HFFc6 (cell line): ENCODE data around the gene GJD3. TPM values are rescaled to one million over a fixed set of nuclear protein-coding genes. Genes with fewer than 3 reads are reported as not detected.

Experiments
- DNase-seq: peaks from one replicate; pipeline ENCODE4 v3.0.0-alpha.2; 2018
- H3K27ac Mint-ChIP-seq: 2 replicates; pipeline ENCODE4 v1.8.0; 2020; ENCODE audit warnings: mild to moderate bottlenecking, mixed read lengths
- H3K27me3 Mint-ChIP-seq: 2 replicates; pipeline ENCODE4 v1.8.0; 2021; ENCODE audit warnings: mild to moderate bottlenecking, moderate library complexity, mixed read lengths; ENCODE audit not compliant: insufficient read depth
- H3K36me3 Mint-ChIP-seq: 2 replicates; pipeline ENCODE4 v1.8.0; 2021; ENCODE audit warnings: low read depth, mixed read lengths
- H3K4me1 Mint-ChIP-seq: 2 replicates; pipeline ENCODE4 v1.8.0; 2020; ENCODE audit warnings: low read depth, mixed read lengths
- H3K4me3 Mint-ChIP-seq: 2 replicates; pipeline ENCODE4 v1.8.0; 2020; ENCODE audit warnings: mild to moderate bottlenecking, moderate library complexity, mixed read lengths
- H3K9me3 Mint-ChIP-seq: 2 replicates; pipeline ENCODE4 v1.8.0; 2020; ENCODE audit warnings: mild to moderate bottlenecking, mixed read lengths
- CTCF ChIP-seq: fragments of 200-600 bp; sonication (generic); IDR thresholded peaks from 2 replicates; pipeline ENCODE4 v1.5.0; 2021; ENCODE audit warnings: antibody characterized with exemption, mild to moderate bottlenecking
- total RNA-seq, 6 experiments: library from RNA; stranded (reverse); fragmentation: NEBNext Ultra II Directional; extraction: Animal tissue kit (Norgen Biotek cat#: 25700); gene quantifications; 2 replicates in 1 of 6; 3 replicates in 5 of 6; pipeline ENCODE4 v1.2.3, GENCODE V29; 2021

Gene GJD3
- total RNA-seq, 6 experiments from 2014 or later = 0.36 to 1.4 (median 0.81) TPM

- Mint-ChIP-seq H3K27me3 (peaks cover 1% of the 10 kb centered on the region; the same call in 1 of the 2 replicates), H3K27ac (peak overlapping the region; percentile 64), H3K9me3 (no peaks in the 10 kb centered on the region), H3K4me1 (peaks cover 82% of the 10 kb centered on the region), H3K4me3 (no peak overlapping the region), H3K36me3 (no peaks in the 10 kb centered on the region)
- TF ChIP-seq CTCF = no peak
- no peak for DNase-seq
Measured at GRCh38 chr17:40325156-40326013, 39.2 kb downstream of the GJD3 start.

GRCh38 chr17:40323391-40324381 is 40.9 kb downstream of the GJD3 start:
- no peak for DNase-seq
- H3K27ac Mint-ChIP-seq = peak overlapping the region; percentile 100
- H3K9me3 Mint-ChIP-seq = no peaks in the 10 kb centered on the region
- peaks cover 89% of the 10 kb centered on the region for H3K4me1 Mint-ChIP-seq
- H3K36me3 Mint-ChIP-seq = 0 out of 2 replicates have a peak, but pooled peaks cover 5% of the 10 kb centered on the region
- TF ChIP-seq CTCF = no peak
- peak overlapping the region; percentile 98 for H3K4me3 Mint-ChIP-seq
- peaks cover 1% of the 10 kb centered on the region; the same call in 1 of the 2 replicates for H3K27me3 Mint-ChIP-seq

GRCh38 chr17:40322358-40323315 is 41.9 kb downstream of the GJD3 start:
- DNase-seq = peak; percentile 87
- TF ChIP-seq CTCF = no peak
- Mint-ChIP-seq H3K27me3 (peaks cover 1% of the 10 kb centered on the region; the same call in 1 of the 2 replicates), H3K4me3 (peak overlapping the region; percentile 98), H3K9me3 (no peaks in the 10 kb centered on the region), H3K27ac (peak overlapping the region; percentile 100), H3K4me1 (peaks cover 83% of the 10 kb centered on the region), H3K36me3 (0 out of 2 replicates have a peak, but pooled peaks cover 8% of the 10 kb centered on the region)

- Mint-ChIP-seq H3K27ac (peak overlapping the region; percentile 100), H3K4me1 (peaks cover 77% of the 10 kb centered on the region), H3K9me3 (no peaks in the 10 kb centered on the region), H3K27me3 (no peaks in the 10 kb centered on the region), H3K36me3 (0 out of 2 replicates have a peak, but pooled peaks cover 8% of the 10 kb centered on the region), H3K4me3 (peak overlapping the region; percentile 98)
- no peak for DNase-seq
- TF ChIP-seq CTCF = no peak
Measured at GRCh38 chr17:40321961-40322357, 42.6 kb downstream of the GJD3 start.
